NCI-H1694 (cell line): Measurements from ENCODE around the gene NAB2.
"Not testable (repeated sequence)": the region's sequence is repeated elsewhere in the genome, so short reads cannot be mapped to it uniquely, and the experiment has no call there.

Source experiments
- DNase-seq: peaks from one replicate; lab custom pipeline; 2025; lab: John Stamatoyannopoulos, UW

NAB2 gene

DNA sequence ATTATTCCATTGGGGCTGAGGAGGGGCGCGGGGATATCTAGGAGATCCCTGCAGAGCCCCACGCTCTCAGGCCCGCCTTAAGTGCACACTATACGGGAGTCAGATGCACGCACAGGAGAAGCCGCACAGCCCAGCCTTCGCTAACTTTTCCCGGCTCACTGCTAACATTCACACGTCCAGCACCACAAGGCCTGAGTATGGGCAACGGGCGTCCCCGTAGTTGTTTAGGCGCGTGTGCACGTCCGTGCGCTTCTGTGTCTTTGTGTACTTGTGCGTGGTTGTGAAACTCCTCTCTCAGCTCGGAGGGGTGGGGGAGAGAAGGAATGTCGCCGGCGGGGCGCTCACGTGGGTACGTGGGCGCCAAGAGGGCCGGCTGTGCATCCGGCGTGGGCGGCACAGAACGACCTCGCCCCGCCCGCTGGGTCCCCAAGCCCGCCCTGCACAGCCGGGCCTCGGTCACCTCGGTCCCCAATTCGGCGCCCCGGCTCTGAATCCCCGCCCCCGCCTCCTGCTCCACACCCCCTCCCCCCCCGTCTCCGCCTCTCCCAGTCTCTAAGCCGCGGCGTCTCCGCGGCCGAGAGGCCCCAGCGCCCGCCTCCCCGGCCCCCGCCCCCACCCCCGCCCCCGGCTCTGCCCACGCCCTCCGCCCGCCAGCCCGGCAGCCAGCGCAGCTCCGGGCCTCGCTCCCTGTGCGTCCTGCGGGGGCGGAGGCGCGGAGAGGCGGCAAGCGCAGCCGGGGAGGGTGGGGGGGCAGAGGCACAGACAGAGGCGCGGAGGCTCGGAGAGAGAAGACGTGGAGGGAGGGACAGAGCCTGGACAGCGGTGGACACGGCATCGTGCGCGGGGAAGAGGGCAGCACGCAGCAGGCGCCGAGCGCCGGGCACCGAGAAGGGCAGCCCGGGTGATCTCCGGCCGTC lies at the start of gene NAB2:
Gene NAB2 (plus strand): TSS at position 761 of the 917 bp plus-strand sequence. CDS start 158 bp downstream, outside the sequence.
- DNase-seq = peak; percentile 72

DNA sequence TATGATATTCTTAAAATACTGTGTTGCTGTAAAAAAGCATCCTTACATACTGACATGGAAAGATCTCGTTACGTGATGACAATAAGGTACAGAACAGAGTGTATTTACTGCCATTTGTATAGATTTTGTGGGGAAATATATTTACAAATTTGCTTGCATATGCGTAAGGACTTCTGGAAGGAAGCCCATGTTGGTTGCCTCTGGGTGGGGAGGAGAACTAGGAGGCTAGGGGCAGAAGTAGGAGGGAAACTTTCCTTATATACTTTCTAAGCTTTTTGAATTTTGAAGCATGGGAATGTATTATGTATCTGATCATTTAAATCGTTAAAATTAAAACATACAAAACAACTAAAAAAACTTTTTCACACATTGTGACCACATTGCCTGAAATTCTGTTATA lies 48.7 kb upstream of the NAB2 start:
- DNase-seq = no peak

DNA sequence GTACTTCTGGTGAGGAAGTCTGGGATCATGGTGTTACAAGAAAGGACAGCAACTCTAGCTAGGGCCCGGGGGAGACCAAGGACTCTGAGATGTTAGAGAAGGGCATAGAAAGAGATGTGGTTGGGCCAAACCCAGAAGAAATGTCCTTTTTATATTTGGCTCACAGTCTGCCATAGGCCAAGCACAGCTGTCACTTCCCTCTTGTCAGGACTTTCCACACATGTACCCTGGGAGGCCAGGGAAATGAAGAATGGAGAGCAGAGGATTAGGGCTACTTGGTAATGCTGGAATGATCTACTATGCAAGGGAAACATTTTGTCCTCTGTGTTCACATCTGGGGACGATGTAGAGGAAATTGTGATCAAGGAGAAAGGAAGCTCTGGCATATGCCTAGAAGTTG lies 48.2 kb upstream of the NAB2 start:
- no peak for DNase-seq

DNA sequence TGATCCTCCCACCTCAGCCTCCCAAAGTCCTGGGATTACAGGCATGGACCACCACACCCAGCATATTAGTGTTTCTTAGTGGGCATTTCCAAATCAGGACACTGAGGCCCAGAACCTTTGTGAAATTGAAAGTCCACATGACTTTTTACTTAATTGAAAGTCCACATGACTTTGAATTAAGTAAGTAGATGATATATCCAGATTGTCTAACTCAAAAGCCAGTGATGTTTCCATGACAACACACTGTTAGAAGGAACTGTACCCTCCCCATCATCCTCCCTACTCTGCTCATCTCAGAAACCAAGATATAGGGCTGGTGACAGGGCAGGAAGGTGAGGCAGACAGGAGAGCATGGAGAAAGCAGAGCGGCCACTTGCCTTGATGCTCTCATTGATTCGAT lies 46.2 kb upstream of the NAB2 start:
- DNase-seq = no peak

DNA sequence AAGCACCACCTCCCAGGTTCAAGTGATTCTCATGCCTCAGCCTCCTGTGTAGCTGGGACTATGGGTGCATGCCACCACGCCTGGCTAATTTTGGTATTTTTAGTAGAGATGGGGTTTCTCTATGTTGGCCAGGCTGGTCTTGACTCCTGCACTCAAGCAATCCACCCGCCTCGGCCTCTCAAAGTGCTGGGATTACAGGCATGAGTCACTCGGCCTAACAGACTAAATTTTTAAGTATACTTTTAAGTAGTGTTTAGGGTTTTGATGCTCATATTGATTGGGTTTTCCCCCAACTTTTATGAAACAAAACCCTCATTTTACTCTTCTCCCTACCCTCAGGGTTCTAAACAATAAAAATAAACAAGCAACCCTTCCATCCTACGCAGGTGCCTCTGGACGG lies 44.4 kb upstream of the NAB2 start:
- DNase-seq = no peak

- no peak for DNase-seq
Measured at GRCh38 chr12:57044889-57045288, 44.0 kb upstream of the NAB2 start.

DNA sequence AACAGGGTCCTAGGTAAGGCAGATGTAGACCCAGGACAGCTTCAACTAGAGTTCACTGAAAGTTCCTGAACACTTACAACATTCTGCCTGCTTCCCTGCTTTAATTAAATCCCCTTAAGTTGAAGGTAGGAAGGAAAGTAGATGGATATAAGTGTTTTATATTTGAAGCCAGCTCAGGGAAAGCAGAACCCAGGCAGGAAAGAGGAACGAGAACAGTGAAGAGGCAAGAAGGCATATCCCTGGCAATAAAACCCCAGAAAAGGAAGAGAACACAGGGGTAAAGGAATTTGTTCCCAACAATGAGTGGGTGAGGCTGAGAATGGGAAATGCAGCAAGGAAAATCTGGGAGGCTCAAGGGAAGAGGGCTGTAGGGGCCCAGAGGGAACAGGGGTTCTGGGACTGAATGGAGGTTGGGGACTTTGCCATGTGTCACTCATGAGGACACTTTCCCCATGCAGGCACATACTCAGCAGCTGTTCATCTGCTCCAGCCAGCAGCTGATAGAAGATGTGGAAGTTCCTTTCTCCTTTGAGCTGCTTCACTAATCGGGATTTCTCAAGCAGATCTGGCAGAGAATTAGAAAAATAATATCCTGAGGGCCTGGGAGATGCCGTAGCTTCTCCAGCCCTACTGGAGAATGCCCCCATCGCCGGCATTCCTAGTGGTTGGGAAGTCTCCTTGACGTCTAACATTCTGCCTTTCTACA lies 42.7 kb upstream of the NAB2 start:
- DNase-seq = no peak

DNA sequence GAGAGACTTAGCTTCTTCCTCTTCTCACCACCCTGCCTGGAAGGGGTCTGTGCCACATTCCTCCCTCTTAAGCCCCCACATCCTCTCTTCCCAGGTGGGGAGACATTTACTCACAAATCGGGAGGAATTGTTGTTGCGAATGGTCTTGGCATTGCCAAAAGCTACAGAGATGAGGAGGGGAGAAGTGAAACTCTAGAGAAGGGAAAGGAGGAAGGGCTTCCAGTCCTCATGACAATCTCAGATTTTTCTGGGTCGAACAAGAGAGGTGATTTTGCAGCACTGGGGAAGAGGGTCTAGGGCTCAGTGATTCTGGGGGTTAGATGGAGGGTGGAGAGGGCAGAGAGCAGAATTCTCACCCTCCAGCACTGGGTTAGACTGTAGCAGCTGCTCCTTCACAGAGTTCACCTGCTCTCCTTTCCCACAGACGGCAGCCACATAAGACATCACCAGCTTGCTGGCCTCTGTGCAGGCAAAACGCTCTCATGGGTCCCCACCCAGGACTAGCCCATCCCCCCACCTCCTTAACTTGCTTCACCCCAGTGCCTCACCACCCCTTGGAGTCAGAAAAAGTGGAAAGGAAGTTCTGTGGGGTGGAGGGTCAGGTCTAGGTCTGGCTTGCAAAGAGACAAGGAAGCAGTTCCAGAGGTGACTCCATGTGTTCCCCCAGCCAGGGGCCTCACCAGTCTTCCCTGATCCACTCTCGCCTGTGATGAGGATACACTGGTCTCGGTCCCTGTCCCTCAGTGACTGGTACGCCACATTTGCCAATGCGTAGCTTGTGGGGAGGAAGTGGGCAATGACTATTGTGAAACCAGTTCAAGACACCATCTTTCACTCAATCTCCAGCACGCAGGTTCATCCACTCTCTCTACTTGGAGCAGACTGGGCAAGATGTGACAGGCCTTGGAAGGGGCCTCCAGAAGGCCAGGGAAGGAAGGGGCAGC lies 41.7 kb upstream of the NAB2 start:
- no peak for DNase-seq

DNA sequence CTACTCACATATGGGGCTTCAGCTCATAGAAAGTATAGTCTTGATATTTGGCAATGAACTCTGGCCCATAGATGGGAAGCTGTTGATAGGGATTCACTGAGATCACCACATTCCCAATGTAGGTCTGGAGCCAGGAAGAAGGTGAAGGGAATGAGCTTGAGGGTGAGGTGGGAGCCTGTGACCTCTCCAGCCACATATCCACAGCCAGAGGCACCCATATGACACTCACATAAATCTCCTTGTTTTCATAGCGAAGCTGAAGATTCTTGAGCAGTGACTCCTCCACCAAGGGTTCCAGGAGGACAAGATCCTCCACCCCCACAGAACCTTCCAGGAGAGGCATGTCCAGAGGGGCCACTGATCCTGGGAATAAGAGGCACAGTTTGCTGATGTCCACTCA lies 40.9 kb upstream of the NAB2 start:
- DNase-seq = no peak

DNA sequence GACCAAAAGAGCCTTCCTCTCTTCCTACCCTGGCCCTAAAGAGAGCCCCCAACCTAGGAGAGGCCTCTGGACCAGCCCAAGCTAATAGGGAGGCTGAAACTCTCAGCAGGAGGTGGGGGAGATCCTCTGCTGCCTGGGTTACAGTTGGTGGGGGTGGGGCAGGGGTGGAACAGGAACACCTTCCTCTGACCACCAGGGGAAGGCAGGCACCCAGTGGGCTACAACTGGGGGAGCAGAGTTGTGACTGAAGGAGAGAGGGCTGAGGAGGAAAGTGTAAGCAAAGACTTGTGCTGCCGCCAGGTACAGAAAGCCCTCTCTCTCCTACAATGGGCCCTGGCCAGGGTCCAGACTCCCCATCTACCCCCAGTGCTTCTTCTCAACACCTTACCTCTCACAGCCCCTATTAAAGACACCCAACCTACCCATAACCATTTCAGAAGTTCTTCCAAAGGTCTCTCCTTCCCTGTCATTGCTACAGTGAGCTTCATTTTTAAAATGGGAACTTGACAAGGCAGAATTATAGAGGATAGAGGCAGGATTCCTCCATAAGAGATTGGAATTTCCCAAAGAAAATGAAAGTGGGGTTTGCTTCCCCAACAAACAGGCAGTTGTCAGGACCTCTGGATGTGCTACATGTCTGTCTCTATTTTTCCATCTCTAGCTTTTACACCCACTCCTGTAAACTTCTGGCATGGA lies 40.3 kb upstream of the NAB2 start:
- no peak for DNase-seq

DNA sequence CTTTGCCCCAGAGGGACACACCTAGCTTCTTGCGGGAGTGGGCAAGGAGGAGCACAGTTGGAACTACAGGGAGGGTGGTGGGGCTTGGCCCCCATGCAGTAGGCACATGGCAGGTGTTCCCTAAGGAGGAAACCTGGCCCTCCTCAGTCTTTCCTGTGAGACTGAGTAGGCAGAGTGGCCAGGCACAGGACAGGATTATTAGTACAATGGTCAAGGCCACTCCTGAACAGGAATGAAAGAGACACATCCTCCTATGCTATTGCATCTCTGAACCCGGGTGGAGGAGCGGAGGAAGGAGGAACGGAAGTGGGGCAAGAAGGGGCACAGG lies 39.8 kb upstream of the NAB2 start:
- no peak for DNase-seq

GRCh38 chr12:57049890-57050289 lies 39.0 kb upstream of the NAB2 start, which contains the start of gene MYO1A:
MYO1A (minus strand) TSS chr12:57050129; CDS start chr12:57048323, 1,806 bp downstream.
- DNase-seq = no peak

DNA sequence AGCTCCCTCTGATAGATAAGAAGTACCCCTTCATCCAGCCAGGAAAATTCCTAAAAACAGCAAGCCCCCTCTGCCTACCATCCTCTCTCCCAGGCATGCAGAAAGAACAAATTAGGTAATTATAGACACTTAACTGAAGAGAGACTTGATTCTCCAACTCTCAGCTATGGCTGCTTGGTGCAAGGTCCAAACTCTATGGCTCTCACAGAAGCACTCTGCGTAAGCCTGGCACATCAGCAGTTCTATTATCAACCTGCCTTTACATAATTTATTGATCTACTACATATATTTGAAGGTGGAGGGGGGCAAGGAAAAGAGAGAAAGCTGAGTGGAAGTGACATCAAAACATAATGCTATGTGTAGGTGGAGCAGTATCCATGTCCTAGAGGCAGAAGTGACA lies 37.9 kb upstream of the NAB2 start:
- no peak for DNase-seq

- not testable (repeated sequence) for DNase-seq
Measured at GRCh38 chr12:57053146-57053545, 35.8 kb upstream of the NAB2 start.

- not testable (repeated sequence) for DNase-seq
Measured at GRCh38 chr12:57053901-57054300, 35.0 kb upstream of the NAB2 start.

- no peak for DNase-seq
Measured at GRCh38 chr12:57055824-57056223, 33.1 kb upstream of the NAB2 start.

- DNase-seq = no peak
Measured at GRCh38 chr12:57057067-57057751, 31.7 kb upstream of the NAB2 start.

DNA sequence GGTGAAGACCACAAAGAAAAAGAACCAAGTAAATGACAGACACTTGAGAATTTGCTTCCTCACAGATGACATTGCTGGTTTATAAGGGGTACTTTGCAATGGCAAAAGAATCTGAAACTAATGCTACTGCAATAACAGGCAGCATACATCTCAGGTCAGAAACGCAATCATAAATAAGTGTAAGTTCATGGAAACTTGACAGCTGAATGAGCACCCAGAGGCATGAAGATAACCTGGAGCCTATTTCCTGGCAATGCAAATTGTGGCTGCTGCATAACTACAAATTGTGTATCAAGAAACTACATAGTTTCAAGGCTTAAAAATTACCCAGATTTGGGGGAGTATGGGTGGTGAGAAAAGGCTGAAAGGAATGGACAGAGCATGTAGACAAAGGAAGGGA lies 30.5 kb upstream of the NAB2 start:
- no peak for DNase-seq

DNA sequence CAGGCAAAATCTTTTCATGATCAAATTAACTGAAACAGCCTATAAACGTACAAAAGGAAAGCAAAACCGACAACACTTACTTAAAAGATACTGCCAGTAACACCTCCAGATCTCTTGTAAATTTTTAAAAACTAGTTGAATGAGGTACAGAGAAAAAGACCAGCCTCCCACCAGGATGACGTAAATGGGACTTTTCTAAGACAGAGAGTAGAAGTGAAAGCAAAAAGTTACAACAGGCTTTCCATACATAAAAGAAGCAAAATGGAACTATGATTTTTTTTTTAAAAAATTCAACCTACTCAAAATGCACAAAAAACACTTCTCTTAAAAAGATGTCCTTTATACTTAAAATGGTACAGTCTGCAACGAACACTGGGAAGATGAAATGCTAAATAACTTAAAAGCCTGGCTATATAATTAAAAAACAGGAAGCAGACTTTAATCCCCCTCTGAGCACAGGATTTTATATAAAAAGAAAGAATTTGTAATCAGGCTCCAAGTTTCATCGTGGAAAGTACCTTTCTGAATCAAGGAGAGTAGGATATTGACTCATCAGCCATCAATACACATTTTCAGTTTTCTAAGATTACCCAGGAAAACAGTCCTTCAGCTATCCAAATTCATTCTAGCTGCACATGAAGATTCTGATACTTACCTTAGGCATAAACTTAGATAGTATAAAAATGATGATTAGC lies 24.8 kb upstream of the NAB2 start:
- no peak for DNase-seq

GRCh38 chr12:57066245-57066644 lies 22.7 kb upstream of the NAB2 start:
- no peak for DNase-seq
